IPS-NIHi11 (cell line): ENCODE measurements around the gene KIFC1.

Experiments used
- DNase-seq: peaks from one replicate; pipeline ENCODE4 v3.0.0; 2012; ENCODE audit warnings: mixed read lengths, low spot score

KIFC1 gene

DNA sequence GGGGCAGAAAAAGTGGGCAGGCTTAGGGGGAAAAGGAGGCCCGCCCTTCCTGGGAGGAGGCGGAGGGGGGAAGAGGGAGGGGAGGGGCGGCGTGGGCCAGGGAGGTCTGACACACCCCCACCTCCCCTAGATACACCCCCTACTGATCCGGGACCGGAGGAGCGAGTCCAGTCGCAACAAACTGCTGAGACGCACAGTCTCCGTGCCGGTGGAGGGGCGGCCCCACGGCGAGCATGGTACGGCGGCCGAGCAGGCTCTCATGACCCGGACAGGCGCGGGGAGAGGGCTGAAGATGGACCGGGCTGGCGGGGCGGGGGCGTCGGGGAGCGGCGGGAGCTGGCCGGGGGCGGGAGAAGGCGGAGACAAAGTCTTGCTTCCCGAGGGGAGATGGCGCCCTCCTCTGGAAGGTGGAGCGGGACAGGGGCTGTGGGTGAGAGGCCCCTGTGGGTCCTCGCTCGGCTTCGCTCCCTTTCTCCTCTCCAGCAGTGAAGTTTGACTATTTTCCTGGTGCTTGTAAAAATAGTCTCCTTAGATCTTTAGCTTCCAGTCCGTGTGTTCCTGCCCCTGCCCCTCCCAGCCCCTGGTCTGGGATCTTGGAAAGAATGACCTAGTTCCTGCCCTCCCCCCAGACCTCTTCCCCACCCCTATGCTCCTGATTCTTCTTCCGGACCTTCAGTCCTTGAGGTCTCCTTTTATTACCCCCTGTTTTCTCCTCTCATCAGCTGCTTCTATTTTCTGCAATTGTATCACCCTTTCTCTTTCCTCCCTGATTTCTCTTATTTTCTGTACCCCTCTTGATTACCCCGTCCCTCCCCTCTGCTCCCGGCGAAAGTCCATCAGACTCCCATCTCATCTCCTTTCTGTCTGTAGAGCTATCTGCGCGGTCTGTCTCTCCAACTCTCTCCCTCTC lies 34.3 kb downstream of the KIFC1 start:
- DNase-seq, result peak; percentile 83

DNA sequence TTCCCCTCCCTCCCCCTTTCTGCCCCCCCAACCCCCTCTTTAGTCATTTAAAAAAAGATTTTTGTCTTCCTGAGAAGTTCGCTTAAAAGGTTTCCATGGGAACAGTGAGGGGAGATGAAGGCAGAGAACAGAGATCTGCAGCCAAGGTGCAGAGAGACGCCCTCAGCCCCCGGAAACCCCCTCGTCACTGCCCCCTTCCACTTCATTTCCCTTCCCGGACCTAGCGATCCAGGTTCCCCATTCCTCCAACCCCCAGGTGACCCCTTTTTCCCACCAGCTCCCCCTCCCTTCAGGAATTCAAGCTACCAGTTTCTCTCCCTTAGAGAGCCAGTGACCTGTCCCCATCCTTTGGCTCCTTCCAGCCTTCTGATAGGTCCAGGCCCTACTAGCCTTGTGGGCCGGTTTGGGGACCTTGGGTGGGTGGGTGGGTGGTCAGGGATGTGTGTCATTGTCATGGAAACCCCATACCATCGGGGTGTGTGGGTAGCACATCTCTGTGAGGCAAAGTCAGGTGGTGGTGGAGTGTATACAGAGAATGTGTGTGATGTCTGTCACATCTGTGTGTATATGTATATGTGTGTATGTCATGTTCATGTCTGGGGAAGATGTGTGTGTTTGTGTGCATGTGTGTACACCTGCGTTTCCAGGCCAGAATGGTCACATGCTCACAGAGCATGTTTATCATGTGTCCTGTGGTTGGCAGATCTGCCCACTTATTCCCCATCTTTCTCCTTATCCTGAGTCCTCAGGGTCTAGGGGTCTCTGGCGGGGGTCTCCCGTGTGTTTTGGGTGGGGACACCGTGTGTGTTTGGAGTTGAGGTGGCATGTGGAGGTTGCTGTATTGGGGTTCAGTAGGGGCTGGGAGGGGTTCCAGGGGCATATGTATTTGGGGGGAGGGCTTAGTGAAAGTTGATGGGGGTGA lies 35.2 kb downstream of the KIFC1 start:
- DNase-seq, result no peak

DNA sequence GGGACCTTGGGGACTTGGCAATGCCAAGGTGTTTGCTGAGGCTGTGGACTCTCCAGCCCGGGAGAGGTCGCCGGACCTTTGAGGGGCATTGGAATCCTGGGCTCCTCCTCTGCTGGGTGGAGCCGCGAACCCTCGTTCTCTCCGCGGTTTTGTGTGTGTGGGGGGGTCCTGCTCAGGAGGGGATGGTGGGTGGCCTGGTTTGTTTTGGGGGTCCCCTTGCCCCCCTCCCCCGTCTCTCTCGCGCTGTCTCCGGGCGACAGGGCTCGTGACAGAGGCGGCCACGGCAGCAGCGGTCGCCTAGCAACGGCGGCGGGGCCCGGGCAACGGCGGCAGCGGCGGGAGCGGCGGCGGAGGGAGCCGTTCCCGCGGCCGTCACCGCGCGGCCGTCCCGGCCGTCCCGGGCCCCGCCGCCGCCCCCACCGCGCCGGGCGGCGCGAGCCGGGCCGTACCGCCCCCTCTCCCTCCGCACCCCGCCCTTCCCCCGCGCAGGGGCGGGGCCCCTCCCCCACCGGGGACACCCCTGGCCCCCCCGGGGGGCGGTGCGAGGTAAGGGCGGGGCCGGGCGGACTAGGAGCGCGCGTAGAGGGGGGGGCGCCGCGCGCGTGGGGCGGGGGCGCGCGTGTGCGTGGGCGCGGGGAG lies 36.1 kb downstream of the KIFC1 start:
- DNase-seq, result peak; percentile 64

DNA sequence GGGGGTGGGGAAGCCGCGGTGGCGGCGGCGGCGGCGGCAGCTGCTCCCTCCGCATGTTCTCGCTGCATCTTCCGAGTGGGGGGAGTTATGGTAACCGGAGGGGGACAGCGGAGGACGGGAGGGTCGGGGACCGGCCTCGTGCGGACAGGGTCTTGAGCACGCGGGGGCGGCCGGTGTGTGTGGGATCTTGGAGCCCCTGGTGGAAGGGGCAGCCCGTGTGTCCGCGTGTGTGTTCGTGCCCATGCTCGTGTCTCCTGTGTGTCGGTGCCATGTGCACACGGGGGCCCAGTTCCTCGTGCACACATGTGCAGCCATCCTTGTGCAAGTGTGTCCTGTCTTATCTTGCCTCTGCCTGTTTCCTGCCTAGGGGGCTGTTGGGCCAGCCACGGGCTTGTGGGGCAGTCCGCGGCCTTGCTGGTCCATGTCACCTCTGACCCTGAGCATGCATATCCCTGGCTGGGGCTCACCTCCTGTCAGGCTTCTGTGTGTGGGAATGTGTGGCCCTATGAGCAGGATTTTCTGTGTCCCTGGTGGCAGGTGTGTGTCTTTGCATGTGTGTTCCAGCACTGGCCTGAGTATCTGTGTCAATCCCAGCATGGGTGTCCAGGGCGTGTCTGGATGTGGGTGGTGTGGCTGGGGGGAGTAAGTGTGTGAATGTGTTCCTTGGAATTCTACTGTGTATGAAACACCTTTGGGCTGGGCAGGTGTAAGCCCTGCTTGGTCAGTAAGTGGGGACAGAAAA lies 36.8 kb downstream of the KIFC1 start:
- DNase-seq, result no peak

DNA sequence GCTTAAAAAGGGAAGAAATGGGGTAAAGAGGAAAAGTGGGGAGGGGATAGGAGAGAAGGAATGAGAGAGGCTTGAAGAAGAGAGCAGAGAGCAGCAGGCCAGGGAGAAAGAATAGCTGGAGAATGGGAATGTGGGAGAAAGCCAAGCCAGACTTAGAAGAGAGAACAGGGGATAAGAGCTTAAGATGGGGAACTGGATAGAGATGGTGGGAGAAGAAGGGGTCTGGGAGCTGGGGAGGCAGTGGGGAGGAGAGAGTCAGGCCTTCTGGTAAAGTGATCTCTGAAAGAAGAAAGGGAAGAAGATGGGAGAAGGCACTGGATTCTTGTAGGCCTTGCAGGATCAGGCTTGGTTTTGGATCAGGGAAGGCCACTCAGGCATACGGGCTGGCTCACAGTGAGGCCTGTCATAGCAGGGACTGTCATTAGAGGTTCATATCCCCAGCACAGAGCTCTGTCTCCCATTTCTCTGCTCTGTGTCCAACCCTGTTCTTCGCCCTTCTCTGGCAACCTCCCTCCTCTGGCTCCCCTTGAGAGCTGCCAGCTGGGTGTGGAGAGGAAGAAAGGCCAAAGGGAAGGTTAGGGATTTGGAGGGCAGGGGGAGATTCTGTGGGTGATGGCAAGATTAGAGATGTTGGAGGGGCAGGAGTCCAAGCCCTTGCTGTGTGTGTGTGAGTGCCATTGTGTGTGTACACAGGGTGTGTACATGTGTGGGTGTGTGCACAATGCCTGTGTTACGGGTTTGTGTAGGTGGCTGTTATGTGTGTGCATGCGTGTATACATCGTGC lies 37.5 kb downstream of the KIFC1 start:
- no peak for DNase-seq

DNA sequence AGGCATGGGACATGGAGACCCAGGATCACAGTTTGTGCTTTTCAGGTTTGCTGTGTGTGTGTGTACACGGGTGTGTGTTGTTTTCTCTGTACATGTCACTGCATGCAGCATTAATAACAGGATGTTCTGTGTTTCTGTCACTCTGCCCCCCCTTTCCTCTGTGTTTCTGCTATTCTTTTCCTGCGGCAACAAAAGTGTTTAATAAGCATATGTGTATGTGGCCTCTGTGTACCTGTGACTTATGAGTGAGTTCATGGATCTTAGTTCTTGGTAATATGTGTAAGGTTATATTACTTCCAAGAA lies 38.1 kb downstream of the KIFC1 start:
- DNase-seq, result no peak

DNA sequence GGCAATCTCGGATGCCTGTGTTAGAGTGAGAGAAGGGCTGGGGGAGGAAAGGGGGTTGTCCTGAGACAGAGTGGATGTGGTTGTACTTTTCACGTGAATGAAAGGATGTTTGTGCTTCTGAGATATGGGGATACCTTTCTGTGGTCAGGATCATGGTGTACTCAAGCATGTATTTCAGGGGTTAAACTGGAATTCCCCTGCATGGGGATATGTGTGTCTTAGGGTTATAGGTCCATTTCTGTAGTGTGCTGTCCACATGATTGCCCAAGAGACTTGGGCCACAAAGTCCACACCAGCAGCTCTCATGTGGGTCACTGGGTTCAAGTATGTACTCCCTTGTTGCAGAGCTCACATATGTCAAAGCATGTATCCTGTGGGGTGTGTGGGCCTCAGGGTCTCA lies 38.7 kb downstream of the KIFC1 start:
- no peak for DNase-seq

DNA sequence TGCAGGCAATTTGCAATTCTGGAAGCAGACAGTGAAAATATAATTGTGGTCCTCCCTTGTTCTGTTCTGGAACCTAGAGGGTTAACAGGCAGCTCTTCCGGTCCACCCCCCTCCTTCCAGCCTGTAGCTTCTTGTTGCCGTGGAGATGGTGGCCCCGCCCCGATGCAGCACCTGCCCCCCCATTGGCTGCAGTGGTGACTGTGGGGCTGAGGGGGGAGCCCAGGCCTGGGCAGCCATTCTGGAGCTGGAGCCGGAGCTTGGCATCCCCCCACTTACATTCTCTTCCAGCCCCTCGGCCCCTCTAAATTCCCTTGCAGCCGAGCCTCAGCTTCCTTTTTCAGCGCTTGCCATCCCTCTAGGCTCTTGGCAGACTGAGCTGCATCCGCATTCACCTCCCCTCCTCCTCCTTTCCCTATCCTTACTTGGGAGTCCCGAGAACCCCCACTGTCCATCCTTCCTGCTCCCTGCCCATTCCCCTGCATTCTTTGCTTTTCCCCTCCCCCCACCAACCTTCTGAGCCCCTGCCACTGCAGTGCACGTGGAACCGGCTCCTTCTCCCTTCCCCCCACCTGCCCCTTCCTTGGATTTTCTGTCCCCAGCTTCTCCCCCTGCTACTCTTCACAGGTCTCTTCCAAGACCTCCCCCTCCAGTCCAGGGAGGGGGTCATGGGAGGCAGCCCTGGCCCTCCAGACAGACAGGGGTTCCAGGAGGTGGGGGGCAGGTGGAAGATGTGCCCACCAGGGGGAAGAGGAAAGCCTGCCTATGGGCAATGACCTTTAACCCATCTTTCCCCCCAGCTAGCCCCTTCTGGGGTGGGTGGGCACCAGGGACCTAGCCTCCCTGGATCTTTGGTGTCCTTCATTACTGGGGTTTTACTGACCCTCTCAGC lies 39.6 kb downstream of the KIFC1 start:
- DNase-seq, result peak; percentile 88

DNA sequence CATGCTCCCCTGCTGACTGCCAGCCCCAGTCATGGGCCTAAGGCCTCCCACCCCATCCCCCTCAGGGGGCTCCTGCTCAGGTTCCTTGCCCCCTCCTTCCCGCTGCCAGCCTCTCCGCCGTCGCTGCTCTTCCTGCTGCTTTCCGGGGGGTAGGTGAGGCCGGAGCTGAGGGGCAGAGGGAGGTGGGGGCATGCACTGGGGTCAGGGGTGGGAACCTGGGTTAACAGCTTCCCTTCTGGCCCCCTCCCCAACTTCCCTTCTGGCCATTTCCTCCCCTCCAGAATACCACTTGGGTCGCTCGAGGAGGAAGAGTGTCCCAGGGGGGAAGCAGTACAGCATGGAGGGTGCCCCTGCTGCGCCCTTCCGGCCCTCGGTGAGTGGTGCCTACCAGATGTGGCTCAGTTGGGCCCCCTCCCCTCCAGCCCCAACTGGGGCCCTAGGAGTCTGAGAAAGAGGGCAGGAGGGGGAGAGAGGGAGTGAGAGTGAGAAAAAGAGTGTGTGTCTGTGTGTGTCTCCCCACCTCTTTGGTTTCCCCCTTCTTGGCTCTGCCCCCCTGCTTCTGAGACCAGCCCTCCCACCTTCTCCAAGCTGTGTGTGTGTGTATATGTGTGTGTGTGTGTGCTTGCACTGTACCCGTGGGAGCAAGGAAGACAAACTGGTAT lies 40.4 kb downstream of the KIFC1 start:
- DNase-seq, result no peak

DNA sequence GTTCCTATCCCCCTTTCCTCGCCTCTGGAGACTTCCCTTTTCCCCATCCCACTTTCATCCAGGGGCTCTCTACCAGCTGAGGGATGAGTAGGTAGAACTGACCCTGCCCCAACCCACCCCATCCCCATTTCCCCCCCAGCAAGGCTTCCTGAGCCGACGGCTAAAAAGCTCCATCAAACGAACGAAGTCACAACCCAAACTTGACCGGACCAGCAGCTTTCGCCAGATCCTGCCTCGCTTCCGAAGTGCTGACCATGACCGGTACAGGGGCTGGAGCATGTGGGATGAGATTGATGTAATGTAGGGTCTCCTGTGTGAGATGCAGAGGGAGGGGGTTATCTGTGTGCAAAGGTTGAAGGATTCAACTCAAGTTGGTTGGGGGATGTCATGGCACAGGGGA lies 40.9 kb downstream of the KIFC1 start:
- DNase-seq, result no peak

DNA sequence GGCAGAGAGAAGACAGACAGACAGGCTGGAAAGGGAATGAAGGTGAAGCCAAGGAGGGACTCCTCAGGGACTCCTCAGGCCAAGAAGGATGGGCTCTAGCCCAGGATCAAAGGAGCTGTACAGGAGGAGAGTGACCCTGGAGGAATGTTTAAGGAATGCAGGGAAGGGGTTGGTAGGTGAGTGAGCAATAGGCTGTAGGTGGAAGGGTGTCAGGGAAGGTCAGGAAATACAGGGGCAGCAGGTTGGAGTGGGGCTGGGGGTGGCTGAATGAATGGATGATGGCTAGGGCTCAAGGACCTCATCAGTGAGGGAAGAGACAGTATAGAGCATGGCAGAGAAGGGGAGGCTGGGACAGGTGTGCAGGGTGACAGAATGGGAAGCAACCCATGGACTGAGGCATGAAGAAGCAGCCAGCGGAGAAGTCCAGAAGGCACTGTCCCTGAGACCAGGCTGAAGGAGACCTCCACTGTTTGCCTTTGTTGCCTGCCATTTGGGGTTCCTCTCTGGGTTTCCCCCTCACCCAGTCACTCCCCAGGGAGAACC lies 41.4 kb downstream of the KIFC1 start:
- no peak for DNase-seq

DNA sequence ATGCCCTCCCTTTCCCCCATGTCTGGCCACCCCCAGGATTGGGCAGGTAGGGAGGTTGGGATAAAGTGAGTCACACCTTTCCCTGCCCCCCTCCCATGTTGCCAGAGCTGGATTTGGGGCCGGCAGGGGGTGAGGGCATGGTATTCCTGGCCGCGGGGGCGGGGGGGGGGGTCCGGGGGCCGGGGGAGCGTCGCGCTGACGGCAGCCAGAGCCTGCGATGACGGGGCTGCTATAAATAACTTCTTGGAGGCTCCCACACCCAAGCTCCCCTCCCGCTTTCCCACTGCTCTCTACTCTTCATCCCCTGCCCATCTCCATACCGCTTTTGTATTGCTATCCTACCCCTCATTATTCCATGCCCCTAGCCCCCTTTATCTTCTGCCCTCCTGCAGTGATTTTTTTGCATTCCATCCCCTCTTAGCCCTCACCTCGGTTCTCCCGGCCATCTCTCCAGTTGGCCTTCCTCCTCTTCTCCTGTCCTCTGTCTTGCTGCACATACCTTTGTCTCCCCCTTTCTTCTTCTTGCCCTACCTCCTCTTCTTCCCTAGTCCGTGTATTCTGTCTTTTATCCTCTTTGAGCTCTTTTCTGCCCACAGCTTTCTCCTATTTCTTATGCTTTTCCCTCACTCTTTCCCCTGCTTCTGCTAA lies 42.0 kb downstream of the KIFC1 start:
- DNase-seq, result no peak

DNA sequence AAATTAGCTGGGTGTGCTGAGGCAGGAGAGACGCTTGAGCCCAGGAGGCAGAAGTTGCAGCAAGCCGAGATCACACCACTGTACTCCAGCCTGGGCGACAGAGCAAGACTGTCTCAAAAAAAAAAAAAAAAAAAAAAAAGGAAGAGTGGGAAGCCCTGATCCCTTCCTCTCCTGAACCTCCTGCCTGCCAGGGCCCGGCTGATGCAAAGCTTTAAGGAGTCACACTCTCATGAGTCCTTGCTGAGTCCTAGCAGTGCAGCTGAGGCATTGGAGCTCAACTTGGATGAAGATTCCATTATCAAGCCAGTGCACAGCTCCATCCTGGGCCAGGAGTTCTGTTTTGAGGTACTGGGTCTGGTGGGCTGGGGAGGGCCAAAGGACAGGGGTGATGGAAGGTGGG lies 43.3 kb downstream of the KIFC1 start:
- DNase-seq, result no peak

DNA sequence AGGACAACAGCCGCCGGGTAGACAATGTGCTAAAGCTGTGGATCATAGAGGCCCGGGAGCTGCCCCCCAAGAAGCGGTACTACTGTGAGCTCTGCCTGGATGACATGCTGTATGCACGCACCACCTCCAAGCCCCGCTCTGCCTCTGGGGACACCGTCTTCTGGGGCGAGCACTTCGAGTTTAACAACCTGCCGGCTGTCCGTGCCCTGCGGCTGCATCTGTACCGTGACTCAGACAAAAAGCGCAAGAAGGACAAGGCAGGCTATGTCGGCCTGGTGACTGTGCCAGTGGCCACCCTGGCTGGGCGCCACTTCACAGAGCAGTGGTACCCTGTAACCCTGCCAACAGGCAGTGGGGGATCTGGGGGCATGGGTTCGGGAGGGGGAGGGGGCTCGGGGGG lies 46.0 kb downstream of the KIFC1 start:
- no peak for DNase-seq

DNA sequence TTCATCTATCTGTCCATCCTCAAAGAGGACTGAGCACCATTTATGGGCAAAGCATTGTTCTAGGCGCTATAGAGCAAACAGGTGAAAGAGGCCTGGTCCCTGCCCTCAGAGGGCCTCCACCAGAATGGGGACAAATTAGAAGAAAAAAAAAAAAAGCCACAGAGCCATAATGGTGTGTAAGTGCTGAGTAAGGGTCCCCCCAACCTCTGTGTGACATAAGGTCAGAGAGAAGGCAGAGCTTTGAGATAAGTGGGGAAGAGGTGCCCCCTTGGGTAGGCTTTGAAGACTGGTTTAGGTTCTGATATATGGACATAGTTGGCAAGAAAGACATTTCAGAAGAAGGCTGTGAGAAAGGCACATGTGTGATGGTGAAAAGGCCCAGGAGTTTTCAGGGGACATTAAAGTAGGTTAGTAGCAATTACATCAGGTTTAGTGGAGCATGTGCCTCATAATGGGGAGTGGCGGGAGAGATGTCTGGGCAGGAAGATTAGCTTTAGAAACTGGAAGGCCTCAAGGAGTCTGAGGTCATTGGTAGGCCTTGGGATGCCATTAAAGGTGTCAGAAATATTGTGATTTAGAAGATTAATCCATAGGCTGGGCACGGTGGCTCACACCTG lies 47.5 kb downstream of the KIFC1 start:
- DNase-seq, result no peak

DNA sequence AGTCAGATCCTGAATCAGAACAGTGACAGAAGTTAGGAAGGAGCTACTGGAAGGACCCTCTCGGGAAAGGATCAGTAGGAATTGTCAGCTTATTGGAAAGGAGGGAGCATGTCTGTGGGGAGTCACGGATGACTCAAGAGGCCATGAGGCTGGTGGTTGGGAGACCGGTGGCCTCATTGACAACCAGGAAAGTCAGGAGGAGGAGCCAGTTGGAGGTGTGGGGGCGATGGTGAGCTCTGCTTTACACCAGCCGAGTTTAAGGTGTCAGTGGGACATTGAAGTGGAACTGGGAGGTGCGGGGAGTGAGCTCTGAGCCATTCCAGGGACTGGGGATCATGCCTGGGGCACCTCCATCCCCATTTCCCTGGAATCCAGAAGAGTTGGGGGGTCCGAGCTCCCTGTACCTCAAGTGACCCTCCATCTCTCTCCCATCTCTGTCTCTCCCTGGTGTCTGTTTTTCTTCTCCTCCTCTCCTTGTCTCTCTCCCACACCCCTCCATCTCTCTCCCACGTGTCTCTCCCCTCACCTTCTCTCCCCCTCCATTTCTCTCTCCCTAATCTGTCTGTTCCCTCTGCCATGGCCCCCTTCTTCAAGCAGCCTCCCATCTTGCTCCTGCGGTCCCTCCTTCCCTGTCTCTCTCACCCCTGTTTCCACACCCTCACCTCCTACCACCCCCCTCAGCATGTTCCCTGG lies 48.5 kb downstream of the KIFC1 start:
- DNase-seq, result no peak

DNA sequence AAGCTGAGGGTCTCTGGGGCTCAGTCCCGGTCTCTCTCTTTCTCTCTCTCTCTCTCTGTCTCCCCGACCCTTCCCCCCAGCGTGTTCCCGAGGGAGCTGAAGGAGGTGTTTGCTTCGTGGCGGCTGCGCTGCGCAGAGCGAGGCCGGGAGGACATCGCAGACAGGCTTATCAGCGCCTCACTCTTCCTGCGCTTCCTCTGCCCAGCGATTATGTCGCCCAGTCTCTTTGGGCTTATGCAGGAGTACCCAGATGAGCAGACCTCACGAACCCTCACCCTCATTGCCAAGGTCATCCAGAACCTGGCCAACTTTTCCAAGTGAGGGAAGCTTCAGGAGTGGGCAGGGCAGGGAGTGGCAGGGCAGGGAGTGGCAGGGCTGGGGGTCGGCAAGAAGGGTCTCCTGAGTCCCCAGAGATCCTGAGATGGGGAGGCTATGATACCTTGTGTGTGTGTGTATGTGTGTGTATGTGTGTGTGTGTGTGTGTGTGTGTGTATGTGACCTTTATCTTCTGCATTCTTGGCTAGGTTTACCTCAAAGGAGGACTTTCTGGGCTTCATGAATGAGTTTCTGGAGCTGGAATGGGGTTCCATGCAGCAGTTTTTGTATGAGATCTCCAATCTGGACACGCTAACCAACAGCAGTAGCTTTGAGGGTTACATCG lies 49.2 kb downstream of the KIFC1 start:
- DNase-seq, result no peak
